ENCODE results near the gene SNAI3.

GRCh38 chr16:88671806-88672205, 14.5 kb downstream of the SNAI3 start:
- TF ChIP-seq, protein P1, sequence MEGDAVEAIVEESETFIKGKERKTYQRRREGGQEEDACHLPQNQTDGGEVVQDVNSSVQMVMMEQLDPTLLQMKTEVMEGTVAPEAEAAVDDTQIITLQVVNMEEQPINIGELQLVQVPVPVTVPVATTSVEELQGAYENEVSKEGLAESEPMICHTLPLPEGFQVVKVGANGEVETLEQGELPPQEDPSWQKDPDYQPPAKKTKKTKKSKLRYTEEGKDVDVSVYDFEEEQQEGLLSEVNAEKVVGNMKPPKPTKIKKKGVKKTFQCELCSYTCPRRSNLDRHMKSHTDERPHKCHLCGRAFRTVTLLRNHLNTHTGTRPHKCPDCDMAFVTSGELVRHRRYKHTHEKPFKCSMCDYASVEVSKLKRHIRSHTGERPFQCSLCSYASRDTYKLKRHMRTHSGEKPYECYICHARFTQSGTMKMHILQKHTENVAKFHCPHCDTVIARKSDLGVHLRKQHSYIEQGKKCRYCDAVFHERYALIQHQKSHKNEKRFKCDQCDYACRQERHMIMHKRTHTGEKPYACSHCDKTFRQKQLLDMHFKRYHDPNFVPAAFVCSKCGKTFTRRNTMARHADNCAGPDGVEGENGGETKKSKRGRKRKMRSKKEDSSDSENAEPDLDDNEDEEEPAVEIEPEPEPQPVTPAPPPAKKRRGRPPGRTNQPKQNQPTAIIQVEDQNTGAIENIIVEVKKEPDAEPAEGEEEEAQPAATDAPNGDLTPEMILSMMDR (IDR thresholded peaks at IDR 0.05 in 4 of 5, conservative IDR thresholded peaks at IDR 0.05 in 1 of 5): no peak
- TF ChIP-seq POLR2A (IDR thresholded peaks at IDR 0.05): no peak

Measured in gastrocnemius medialis (tissue), 4 donors.